K562 (cell line): Measurements from ENCODE around the gene AQP5.

Experiments
- GTF2F1 ChIP-seq: IDR thresholded peaks from 2 replicates; pipeline ENCODE4 v1.6.1; 2011; ENCODE audit warnings: low read depth, low read length, improper control_type of control experiment
- ZNF121 ChIP-seq: sonication (generic); formaldehyde crosslinking; conservative IDR thresholded peaks from 2 replicates; pipeline ENCODE4 v1.8.0; 2022; ENCODE audit warnings: missing genetic modification reagents
- TF ChIP-seq, protein P1 (sequence below), 3 experiments: IDR thresholded peaks in 2 of 3; conservative IDR thresholded peaks in 1 of 3; 2 replicates each; pipeline ENCODE4 v1.5.1; 2011 to 2012; ENCODE audit warnings: low read length in 3 of 3, mild to moderate bottlenecking in 3 of 3, control low read depth in 2 of 3, improper control_type of control experiment in 1 of 3, inconsistent platforms in 1 of 3, low read depth in 1 of 3, mixed read lengths in 1 of 3, moderate library complexity in 1 of 3; ENCODE audit not compliant: insufficient read depth in 2 of 3

GRCh38 chr12:49942512-49942893 lies 19.2 kb upstream of the AQP5 start:
- TF ChIP-seq GTF2F1 (no peak), ZNF121 (CRISPR knock-in tag) (no peak)
- TF ChIP-seq, protein P1, sequence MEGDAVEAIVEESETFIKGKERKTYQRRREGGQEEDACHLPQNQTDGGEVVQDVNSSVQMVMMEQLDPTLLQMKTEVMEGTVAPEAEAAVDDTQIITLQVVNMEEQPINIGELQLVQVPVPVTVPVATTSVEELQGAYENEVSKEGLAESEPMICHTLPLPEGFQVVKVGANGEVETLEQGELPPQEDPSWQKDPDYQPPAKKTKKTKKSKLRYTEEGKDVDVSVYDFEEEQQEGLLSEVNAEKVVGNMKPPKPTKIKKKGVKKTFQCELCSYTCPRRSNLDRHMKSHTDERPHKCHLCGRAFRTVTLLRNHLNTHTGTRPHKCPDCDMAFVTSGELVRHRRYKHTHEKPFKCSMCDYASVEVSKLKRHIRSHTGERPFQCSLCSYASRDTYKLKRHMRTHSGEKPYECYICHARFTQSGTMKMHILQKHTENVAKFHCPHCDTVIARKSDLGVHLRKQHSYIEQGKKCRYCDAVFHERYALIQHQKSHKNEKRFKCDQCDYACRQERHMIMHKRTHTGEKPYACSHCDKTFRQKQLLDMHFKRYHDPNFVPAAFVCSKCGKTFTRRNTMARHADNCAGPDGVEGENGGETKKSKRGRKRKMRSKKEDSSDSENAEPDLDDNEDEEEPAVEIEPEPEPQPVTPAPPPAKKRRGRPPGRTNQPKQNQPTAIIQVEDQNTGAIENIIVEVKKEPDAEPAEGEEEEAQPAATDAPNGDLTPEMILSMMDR (IDR thresholded peaks at IDR 0.05 in 2 of 3, conservative IDR thresholded peaks at IDR 0.05 in 1 of 3; ENCODE audit: insufficient read depth in 2 of 3, low read depth in 1 of 3, low read length in 3 of 3): no peak
